Mammary epithelial cell (primary cell): ENCODE results near the gene TP63.

ENCODE experiments used
- CTCF ChIP-seq, 2 donors: IDR thresholded peaks in 1 of 2; conservative IDR thresholded peaks in 1 of 2; 2 replicates each; pipeline ENCODE4 v1.5.1; 2011 to 2012; ENCODE audit warnings: inconsistent platforms in 2 of 2, low read length in 2 of 2, mild to moderate bottlenecking in 2 of 2, control low read depth in 1 of 2, low read depth in 1 of 2; ENCODE audit not compliant: insufficient read depth in 1 of 2; ENCODE audit errors: extremely low read depth in 1 of 2
- EZH2 ChIP-seq: IDR thresholded peaks from 2 replicates; pipeline ENCODE4 v1.6.1; 2012; ENCODE audit warnings: low read length, inconsistent platforms, borderline replicate concordance

- TF ChIP-seq CTCF (conservative IDR thresholded peaks at IDR 0.05 in 1 of 2, IDR thresholded peaks at IDR 0.05 in 1 of 2; ENCODE audit: extremely low read depth in 1 of 2, insufficient read depth in 1 of 2, low read depth in 1 of 2, low read length in 2 of 2) (no peak), EZH2 (no peak)
These were observed 109.0 kb downstream of the TP63 start for GRCh38 chr3:189740156-189740555.
